ENCODE results near the gene DHRS3.

DHRS3 gene

DNA sequence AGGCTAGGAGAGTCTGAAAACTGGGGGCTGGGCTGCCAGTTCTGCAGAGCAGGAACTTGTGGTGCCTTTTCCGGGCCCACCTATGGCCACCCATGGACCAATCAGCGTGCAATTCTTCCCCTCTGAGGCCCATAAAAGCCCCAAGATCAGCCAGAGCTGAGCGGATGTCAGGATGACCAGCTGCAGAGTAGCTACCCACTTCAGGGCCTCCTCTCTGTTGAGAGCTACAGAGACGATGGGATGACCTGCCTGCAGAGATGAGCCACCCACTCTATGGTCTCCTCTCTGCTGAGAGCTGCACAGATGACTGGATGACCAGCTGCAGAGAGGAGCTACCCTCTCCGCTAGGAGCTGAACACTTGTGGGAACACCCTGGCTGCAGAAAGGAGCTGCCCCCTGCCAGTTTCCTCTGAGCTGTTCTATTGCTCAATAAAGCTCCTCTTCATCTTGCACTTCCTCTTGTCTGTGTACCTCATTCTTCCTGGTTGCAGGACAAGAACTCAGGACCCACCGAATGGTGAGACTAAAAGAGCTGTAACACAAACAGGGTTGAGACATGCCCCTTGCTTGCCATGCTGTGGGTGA lies 13.0 kb upstream of the DHRS3 start:
- Histone ChIP-seq H3K36me3 (replicated peaks; ENCODE audit: low read depth, low read length) (no peaks in the 10 kb centered on the region), H3K9ac (ENCODE audit: low read length) (no peak overlapping the region), H3K9me3 (ENCODE audit: insufficient read depth, low read length) (no peaks in the 10 kb centered on the region), H3K4me2 (ENCODE audit: low read length) (no peak overlapping the region), H3K27ac (ENCODE audit: low read length) (no peak overlapping the region), H3K4me3 (ENCODE audit: low read length) (no peak overlapping the region), H3K27me3 (ENCODE audit: low read depth, low read length) (no peaks in the 10 kb centered on the region), H2AFZ (ENCODE audit: low read depth, low read length) (no peak overlapping the region), H3K4me1 (ENCODE audit: low read length) (no peaks in the 10 kb centered on the region), H4K20me1 (ENCODE audit: insufficient read depth, low read length) (no peaks in the 10 kb centered on the region), H3K79me2 (ENCODE audit: low read length) (no peaks in the 10 kb centered on the region)
- no peak for TF ChIP-seq EZH2phosphoT487 (IDR thresholded peaks at IDR 0.05; ENCODE audit: low read depth)
- TF ChIP-seq, protein P1, sequence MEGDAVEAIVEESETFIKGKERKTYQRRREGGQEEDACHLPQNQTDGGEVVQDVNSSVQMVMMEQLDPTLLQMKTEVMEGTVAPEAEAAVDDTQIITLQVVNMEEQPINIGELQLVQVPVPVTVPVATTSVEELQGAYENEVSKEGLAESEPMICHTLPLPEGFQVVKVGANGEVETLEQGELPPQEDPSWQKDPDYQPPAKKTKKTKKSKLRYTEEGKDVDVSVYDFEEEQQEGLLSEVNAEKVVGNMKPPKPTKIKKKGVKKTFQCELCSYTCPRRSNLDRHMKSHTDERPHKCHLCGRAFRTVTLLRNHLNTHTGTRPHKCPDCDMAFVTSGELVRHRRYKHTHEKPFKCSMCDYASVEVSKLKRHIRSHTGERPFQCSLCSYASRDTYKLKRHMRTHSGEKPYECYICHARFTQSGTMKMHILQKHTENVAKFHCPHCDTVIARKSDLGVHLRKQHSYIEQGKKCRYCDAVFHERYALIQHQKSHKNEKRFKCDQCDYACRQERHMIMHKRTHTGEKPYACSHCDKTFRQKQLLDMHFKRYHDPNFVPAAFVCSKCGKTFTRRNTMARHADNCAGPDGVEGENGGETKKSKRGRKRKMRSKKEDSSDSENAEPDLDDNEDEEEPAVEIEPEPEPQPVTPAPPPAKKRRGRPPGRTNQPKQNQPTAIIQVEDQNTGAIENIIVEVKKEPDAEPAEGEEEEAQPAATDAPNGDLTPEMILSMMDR (IDR thresholded peaks at IDR 0.05; ENCODE audit: low read depth, low read length), result no peak

DNA sequence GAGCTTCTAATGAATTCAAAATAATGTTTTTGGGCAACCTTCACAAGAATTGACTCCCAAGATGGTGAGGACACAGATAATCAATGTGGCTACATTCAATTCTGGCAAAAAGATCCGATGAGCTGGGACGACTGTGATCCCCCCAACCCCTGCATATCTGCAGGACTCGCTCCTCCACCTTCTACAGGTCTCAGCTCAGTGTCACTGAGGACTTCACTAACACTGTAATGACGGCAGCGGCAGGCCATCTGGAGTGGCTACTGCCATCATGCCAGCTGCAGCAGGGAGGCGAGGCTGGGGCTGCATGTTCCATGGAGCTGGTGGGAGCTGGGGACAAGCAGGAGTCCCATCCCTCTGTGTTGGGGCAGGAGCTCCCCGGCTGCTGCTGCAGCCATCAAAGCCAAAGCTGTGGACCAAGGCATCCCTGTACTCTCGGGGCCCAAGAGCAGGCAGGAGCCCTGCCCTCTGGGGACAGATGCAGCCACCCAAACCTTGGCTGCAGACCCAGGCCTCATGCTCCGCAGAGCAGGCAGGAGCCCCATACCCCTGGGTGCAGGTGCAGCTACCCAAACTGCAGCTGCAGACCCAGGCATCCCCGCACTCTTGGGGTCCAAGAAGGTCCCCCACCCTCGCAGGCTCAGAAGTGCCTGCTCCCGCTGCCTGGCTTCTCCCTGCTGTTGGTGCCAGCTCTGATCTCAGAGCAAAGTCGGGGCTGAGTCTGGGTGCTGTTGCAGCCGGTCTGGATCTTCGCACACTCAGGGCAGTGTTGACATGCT lies 12.2 kb upstream of the DHRS3 start:
- H3K4me3 ChIP-seq (ENCODE audit: low read length), result no peak overlapping the region

DNA sequence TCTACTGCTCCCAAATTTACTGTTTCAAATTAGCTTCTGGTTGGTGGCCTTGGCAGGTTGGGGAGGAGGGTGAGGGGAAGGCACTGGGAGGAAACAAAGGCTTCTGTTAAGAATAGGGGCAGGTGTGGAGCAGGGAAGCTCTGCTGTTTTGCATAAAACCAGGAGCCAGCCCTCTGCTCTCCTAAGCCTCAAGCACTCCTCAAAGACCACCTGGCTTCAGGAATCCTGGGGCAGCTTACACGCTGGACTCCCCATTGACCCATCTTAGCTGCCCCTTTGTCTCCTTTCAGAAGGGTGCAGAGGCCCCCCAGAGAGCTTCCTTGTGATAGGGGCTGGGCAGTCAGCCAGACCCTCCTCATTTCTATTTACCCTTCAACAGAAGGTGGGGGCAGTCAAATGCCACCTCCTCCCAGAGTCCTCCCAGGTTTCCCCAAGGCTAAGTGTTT lies 11.5 kb upstream of the DHRS3 start:
- no peaks in the 10 kb centered on the region for H3K27me3 ChIP-seq (ENCODE audit: low read depth, low read length)
- H3K9ac ChIP-seq (ENCODE audit: low read length), result no peak overlapping the region
- TF ChIP-seq EZH2phosphoT487 (IDR thresholded peaks at IDR 0.05; ENCODE audit: low read depth), result no peak
- TF ChIP-seq, protein P1 (IDR thresholded peaks at IDR 0.05; ENCODE audit: low read depth, low read length), result no peak
- H3K79me2 ChIP-seq (ENCODE audit: low read length), result no peaks in the 10 kb centered on the region
- H3K4me1 ChIP-seq (ENCODE audit: low read length), result no peaks in the 10 kb centered on the region
- H3K9me3 ChIP-seq (ENCODE audit: insufficient read depth, low read length), result no peaks in the 10 kb centered on the region
- H3K4me3 ChIP-seq (ENCODE audit: low read length), result no peak overlapping the region
- no peak overlapping the region for H3K4me2 ChIP-seq (ENCODE audit: low read length)
- H4K20me1 ChIP-seq (ENCODE audit: insufficient read depth, low read length), result no peaks in the 10 kb centered on the region
- no peaks in the 10 kb centered on the region for H3K36me3 ChIP-seq (replicated peaks; ENCODE audit: low read depth, low read length)
- H2AFZ ChIP-seq (ENCODE audit: low read depth, low read length), result no peak overlapping the region
- H3K27ac ChIP-seq (ENCODE audit: low read length), result no peak overlapping the region

More for the DNA sequence above, 12.2 kb upstream of the DHRS3 start:
- no peak for TF ChIP-seq EZH2phosphoT487 (IDR thresholded peaks at IDR 0.05; ENCODE audit: low read depth)
- TF ChIP-seq, protein P1 (IDR thresholded peaks at IDR 0.05; ENCODE audit: low read depth, low read length), result no peak
- Histone ChIP-seq H4K20me1 (ENCODE audit: insufficient read depth, low read length) (no peaks in the 10 kb centered on the region), H2AFZ (ENCODE audit: low read depth, low read length) (no peak overlapping the region), H3K4me2 (ENCODE audit: low read length) (no peak overlapping the region), H3K27ac (ENCODE audit: low read length) (no peak overlapping the region), H3K36me3 (replicated peaks; ENCODE audit: low read depth, low read length) (no peaks in the 10 kb centered on the region), H3K4me1 (ENCODE audit: low read length) (no peaks in the 10 kb centered on the region), H3K27me3 (ENCODE audit: low read depth, low read length) (no peaks in the 10 kb centered on the region), H3K9ac (ENCODE audit: low read length) (no peak overlapping the region), H3K79me2 (ENCODE audit: low read length) (no peaks in the 10 kb centered on the region), H3K9me3 (ENCODE audit: insufficient read depth, low read length) (no peaks in the 10 kb centered on the region)

DNA sequence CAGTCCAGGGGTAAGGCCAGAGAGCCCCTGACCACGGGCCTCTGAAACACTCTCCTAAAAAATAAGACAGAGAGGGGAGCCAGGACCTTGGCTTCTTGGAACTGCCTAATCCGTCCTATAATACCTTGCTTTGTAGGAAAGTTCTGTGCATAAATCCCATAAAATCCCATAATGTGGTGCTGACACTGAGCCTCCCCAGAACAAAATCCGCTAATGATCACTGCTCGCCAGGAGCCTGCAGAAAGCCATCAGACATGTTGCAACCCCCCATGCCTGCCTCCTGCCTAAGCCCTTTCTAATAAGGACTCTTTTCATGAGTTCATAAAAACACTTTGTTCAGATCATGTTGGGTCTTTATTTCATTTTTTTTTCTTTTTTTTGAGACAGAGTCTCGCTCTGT lies 9.3 kb upstream of the DHRS3 start:
- no peak for TF ChIP-seq EZH2phosphoT487 (IDR thresholded peaks at IDR 0.05; ENCODE audit: low read depth)
- TF ChIP-seq, protein P1 (IDR thresholded peaks at IDR 0.05; ENCODE audit: low read depth, low read length), result no peak
- H3K36me3 ChIP-seq (replicated peaks; ENCODE audit: low read depth, low read length), result no peaks in the 10 kb centered on the region
- H3K27ac ChIP-seq (ENCODE audit: low read length), result no peak overlapping the region
- no peaks in the 10 kb centered on the region for H3K27me3 ChIP-seq (ENCODE audit: low read depth, low read length)
- no peak overlapping the region for H3K4me3 ChIP-seq (ENCODE audit: low read length)
- no peak overlapping the region for H3K4me2 ChIP-seq (ENCODE audit: low read length)
- H3K9me3 ChIP-seq (ENCODE audit: insufficient read depth, low read length), result no peaks in the 10 kb centered on the region
- no peaks in the 10 kb centered on the region for H4K20me1 ChIP-seq (ENCODE audit: insufficient read depth, low read length)
- no peaks in the 10 kb centered on the region for H3K4me1 ChIP-seq (ENCODE audit: low read length)
- no peak overlapping the region for H3K9ac ChIP-seq (ENCODE audit: low read length)
- no peaks in the 10 kb centered on the region for H3K79me2 ChIP-seq (ENCODE audit: low read length)
- no peak overlapping the region for H2AFZ ChIP-seq (ENCODE audit: low read depth, low read length)
